ENCODE data around the gene RAPGEF2.

RAPGEF2 gene

GRCh38 chr4:159400558-159401225 lies 297.8 kb downstream of the RAPGEF2 start:
- Histone ChIP-seq H3K9me3 (no peaks in the 10 kb centered on the region), H3K36me3 (no peaks in the 10 kb centered on the region), H3K27me3 (no peaks in the 10 kb centered on the region), H3K27ac (peak overlapping the region; percentile 57 to 58), H3K4me1 (peaks cover 0 to 56% (median 20%) of the 10 kb centered on the region in 4 donors), H3K4me3 (peak overlapping the region; percentile 11 to 36)
- intact Hi-C loops (cut with DNase I; ENCODE audit: low total_unique reads): no loop called here
- no peak for DNase-seq
- no peak for TF ChIP-seq CTCF (IDR thresholded peaks at IDR 0.05)

- intact Hi-C loops (cut with DNase I; ENCODE audit: low total_unique reads): no loop called here
- Histone ChIP-seq H3K4me1 (peaks cover 0 to 50% (median 20%) of the 10 kb centered on the region in 4 donors), H3K4me3 (peak overlapping the region; percentile 11 to 36), H3K27me3 (no peaks in the 10 kb centered on the region), H3K27ac (peak overlapping the region; percentile 57 to 58), H3K36me3 (no peaks in the 10 kb centered on the region), H3K9me3 (no peaks in the 10 kb centered on the region)
- DNase-seq: no peak
- no peak for TF ChIP-seq CTCF (IDR thresholded peaks at IDR 0.05)
Observed at GRCh38 chr4:159401226-159401712, 298.4 kb downstream of the RAPGEF2 start.

GRCh38 chr4:159401791-159402380 lies 299.0 kb downstream of the RAPGEF2 start:
- peak overlapping the region; percentile 57 to 58 for H3K27ac ChIP-seq
- no peak overlapping the region for H3K4me3 ChIP-seq
- peaks cover 0 to 47% (median 20%) of the 10 kb centered on the region in 4 donors for H3K4me1 ChIP-seq
- no peak for TF ChIP-seq CTCF (IDR thresholded peaks at IDR 0.05)
- no peaks in the 10 kb centered on the region for H3K36me3 ChIP-seq
- no peaks in the 10 kb centered on the region for H3K27me3 ChIP-seq
- intact Hi-C loops (cut with DNase I; ENCODE audit: low total_unique reads): no loop called here
- no peak for DNase-seq
- H3K9me3 ChIP-seq: no peaks in the 10 kb centered on the region

Measured in tibial artery (tissue), 4 donors.